Measurements from ENCODE around the gene PIK3AP1. TPM values are rescaled to one million over a fixed set of nuclear protein-coding genes. Genes with fewer than 3 reads are reported as not detected.

The PIK3AP1 gene
- total RNA-seq, 1 donor from 2014 or later = 4.5 TPM

DNA sequence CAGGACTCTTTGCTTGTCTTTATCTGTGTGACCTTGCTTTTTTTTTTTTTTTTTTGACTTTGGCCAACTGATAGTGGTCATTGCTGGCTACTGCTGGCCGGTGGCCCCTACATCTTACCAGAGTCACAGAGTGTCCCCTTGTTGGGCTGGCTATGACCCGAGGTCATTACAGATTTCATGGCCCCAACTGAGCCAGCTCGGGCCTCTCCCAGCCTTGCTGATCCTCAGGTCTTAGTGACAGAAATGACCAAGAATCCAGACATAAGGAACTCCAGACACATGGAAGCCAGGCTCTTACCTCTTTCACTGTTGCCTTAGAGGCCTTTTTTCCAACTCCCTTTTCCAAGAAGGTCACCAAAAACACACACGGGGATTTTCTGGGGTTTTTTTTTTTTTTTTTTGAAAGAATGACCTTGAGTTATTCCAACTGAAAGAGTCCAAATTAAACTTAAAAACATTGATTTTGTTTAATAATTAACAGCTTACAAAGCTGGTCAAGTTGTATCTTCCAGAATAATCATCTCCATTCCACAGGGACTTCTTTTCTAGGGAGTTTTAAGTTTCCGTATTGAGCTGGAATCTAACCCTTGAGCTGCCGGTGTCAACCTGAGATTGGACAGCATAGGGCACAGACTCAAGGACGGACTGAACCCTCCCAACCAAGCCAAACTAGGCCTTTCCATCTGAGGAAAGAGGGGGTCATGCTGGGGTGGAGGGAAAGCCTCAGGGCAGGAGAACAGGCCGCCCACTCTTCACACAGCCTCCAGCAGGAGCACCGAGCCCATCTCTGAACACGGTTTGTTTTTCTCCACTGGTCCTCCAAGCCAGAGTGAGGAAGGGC is 43.8 kb downstream of the PIK3AP1 start:
- no peak for FAIRE-seq
- no peak for DNase-seq (ENCODE audit: low spot score in 2 of 2)

DNA sequence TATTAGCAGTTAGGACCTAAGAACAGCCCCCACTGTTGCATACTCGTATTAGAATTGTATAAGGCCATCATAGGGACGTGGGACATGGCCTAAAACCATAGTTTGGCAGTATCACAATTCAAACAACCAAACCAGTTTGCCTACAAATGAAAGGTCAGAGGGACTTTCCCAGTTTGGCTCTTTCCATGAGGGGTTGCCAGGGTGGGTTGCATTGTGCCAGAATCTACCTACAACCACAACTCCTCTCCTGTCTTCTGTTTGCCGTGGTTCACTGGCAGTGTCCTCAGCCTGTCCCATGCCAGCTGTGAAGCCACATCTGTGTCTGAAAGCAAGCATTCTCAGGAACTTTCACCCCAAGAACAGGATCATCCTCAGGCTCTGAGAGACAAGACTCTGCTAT is 44.5 kb downstream of the PIK3AP1 start:
- FAIRE-seq (no peak), DNase-seq (ENCODE audit: low spot score in 2 of 2) (no peak)

DNA sequence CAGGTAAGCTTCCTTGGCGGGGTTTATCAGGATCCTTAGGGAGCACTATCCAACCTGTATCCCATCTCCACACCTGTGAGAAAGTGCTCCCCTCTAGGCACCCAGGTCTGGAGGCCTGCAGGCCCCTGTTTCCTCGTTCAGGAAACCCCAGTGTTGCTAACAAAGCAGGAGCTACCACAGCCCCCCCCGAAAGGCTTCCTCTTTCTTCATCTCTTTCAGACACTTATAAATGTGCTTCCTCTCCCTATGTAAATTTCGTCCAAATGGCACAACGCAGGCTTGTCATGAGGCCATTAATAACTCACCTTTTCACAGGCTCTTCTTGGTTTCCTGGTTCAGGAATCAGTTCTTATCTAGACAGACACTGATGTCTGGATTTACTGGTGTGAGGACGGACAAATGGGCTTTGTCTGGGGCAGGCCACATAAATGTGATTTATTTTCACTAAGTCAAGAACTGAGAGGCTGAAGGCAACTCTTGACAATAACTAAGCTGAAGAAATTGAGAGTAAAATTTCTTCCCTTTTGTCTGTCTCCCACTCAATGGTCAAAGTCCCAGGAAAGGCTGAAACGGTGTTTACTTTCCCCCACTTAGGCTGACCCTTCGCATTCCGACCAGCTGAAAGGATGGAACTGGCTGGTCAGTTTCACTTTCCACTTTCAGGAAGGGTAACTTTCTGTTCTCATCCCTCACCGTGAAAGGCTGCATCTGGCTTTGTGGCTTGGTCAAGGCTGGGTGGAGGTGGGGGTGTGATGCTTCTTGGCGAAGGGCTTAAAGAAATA is 46.8 kb downstream of the PIK3AP1 start:
- no peak for DNase-seq (ENCODE audit: low spot score in 2 of 2)
- FAIRE-seq = no peak

- FAIRE-seq (no peak), DNase-seq (ENCODE audit: low spot score in 2 of 2) (no peak)
Observed at GRCh38 chr10:96672481-96673175, 47.7 kb downstream of the PIK3AP1 start.

DNA sequence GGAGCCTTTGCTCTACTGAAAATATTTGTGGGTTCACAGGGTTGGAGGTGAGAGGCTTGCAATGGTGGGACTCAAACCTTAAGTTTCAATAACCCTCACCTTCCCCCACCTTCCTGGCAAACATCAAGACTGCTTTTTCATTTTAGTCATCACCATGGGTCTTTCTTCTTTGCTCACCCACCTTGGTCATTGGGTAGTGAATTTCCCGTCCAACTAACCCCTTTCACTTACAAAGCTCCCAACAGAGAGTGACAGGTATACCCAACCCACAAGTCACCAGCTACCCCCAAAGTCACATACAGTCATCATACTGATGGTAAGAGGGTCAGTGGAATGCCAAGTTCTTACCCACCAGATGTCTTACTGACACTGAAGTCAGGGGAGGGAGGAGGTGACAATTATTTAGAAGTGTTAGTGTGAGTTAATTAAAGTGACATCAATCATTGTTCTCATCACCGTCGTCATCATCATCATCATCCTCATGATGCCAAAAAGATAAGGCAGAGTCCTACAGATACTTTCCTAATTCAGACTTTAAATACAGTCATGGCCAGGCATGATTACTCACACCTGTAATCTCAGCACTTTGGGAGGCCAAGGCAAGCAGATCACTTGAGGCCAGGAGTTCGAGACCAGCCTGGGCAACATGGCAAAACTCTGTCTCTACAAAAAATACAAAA is 49.0 kb downstream of the PIK3AP1 start:
- DNase-seq (ENCODE audit: low spot score in 2 of 2) (no peak), FAIRE-seq (no peak)

DNA sequence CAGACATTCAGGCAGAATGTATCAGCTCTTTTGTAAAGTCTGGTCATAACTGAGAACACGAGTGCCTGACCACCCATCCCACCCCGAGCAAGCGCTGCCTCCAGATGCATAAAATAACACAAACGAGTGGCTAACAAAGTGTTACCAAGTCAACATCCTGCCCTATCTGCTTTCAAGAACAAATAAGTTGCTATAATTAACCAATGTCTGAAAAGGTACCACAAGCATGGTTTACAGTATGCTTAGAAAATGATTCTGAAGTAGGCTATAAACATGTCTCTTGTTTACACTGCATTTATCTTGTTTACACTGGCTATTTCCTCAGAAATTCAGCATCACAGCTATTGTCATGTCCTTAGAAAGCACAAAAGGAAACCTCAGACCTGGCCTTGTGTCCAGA is 49.5 kb downstream of the PIK3AP1 start:
- no peak for DNase-seq (ENCODE audit: low spot score in 2 of 2)
- FAIRE-seq = no peak

DNA sequence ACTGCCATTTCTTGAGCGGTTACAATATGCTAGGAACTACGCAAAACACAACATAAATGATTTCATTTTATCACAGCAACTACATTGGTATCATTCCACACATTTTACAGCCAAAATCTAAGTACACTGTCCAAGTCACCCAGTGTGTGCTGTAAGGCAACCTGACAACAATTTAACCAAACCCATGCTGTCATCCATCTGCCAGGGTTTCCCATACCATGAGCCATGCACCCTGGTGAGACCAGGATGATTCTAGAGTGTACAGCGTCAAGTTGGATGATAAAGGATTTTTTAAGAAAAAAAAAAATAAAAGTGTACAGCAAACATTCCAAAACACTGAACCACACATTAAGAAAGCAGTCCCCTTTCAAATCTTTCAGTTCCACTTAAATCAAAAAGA is 52.9 kb downstream of the PIK3AP1 start:
- DNase-seq (ENCODE audit: low spot score in 2 of 2) (no peak), FAIRE-seq (no peak)

DNA sequence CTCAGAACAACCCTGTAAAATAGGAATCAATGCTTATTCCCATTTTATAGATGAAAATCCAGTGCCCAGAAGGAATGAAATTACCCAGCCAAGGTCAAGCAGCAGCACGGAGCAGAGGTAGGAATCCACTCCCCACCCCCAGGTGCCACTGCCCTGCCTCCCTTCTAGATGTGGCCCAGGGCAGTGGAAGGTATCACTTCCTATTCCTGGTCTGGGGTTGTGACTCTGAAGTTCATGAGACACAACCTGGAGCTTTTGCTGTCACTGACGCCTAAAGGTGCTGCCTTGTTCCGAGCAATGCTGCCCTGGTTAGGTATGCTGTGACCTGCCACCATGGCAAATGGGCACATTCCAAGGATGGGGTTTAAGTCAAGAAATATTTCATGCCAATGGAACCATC is 53.6 kb downstream of the PIK3AP1 start:
- no peak for DNase-seq (ENCODE audit: low spot score in 2 of 2)
- no peak for FAIRE-seq

- FAIRE-seq (no peak), DNase-seq (ENCODE audit: low spot score in 2 of 2) (no peak)
Observed at GRCh38 chr10:96665306-96665705, 55.0 kb downstream of the PIK3AP1 start.

DNA sequence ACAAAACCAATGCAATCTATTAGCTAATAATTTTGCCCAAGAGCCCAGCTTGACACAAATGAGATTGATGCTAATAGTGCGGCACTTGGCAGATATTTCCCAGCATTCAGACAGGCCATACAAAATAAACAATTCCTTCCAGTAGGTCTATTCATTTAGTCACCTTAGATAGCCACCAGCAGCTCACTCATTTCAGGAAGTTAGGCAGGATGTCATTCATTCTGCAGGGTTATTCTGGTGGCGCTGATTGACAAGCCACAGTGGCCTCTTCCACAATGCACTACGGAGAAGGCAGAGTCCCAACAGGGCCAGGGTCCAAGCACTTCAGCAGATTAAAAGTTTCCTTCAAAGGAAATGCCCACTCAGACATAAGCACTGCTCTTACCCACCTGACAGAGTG is 55.8 kb downstream of the PIK3AP1 start:
- no peak for FAIRE-seq
- no peak for DNase-seq (ENCODE audit: low spot score in 2 of 2)

DNA sequence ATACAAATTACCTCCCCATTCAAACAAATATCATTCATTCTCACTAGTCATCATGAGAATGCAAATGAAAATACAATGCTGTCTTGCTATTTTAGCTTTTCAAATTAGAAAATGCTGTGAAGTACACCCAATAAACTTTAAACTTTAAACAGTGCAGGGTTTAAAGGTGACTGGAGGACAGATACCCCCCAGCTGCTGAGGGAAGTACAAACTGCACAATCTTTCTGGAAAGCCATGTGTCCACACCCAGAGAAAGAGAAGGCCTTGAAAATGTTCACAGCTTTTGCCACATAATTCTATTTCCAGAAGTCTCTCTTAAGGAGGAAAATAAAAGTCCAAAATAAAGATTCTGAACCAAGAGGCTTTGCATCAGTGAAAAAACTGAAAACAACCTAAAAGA is 56.5 kb downstream of the PIK3AP1 start:
- FAIRE-seq (no peak), DNase-seq (ENCODE audit: low spot score in 2 of 2) (no peak)

GRCh38 chr10:96661632-96662031 is 58.7 kb downstream of the PIK3AP1 start:
- DNase-seq (ENCODE audit: low spot score in 2 of 2) (no peak), FAIRE-seq (no peak)

GRCh38 chr10:96660297-96660696 is 60.0 kb downstream of the PIK3AP1 start:
- FAIRE-seq (no peak), DNase-seq (ENCODE audit: low spot score in 2 of 2) (no peak)

DNA sequence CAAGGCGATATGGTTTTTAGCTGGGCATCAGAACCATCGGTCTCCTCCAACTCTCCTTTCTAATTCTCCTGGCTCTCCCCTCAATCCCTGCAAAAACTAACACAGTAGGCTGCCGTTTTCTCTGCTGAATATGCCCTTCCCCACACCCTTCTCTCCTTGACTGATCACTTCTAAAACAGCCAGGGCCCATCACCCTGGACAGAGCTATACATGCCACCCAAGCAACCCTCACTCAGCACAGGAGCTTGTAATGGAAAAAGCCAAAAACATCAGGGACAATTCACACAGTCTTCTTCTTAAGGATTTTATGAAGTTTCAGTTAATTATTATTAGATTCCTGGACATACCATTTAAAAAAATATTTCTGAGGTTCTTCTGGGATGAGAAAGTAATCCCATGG is 61.5 kb downstream of the PIK3AP1 start:
- DNase-seq (ENCODE audit: low spot score in 2 of 2) (no peak), FAIRE-seq (no peak)

GRCh38 chr10:96657385-96657784 is 62.9 kb downstream of the PIK3AP1 start:
- FAIRE-seq = no peak
- no peak for DNase-seq (ENCODE audit: low spot score in 2 of 2)

DNA sequence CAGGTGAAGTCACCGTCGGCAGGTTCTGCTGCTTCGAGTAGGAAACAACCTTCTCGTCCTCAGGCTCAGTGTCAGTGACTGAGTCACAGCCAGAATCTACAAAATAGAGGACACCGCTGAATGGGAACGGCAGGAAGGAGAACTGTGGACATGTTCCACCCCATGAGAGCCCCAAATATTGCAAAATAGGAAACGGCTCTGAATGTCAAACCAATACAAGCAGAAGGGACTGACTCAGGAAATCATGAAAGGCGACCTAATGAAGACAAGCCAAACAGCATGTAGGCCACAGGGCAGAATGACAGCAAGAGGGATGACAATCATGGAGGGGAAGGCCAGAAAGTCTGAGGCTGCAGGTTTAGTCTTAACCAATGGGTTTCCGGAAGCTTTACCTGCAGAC is 63.5 kb downstream of the PIK3AP1 start:
- no peak for FAIRE-seq

DNA sequence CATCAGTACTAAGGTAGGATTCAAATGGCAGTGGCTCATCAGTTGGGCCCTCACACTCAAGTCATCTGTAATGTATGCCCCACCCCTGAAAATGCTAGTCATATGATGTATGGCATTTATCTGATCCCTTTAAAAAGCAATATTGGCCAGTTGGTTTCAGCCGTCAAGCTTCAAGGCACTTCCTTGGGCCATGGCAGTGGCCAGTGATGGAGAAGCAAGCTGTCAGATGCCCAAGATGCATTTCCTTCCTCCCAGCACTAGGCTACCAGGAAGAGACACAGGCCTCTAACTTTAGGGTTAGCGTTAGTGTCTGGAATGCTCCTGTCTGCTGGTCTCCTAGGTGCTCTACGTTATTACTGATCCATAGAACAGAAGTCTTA is 64.1 kb downstream of the PIK3AP1 start:
- FAIRE-seq (no peak), DNase-seq (ENCODE audit: low spot score in 2 of 2) (no peak)

More for the DNA sequence above, 63.5 kb downstream of the PIK3AP1 start:
- no peak for DNase-seq (ENCODE audit: low spot score in 2 of 2)

- no peak for DNase-seq (ENCODE audit: low spot score in 2 of 2)
- FAIRE-seq = no peak
Observed at GRCh38 chr10:96655461-96656197, 64.7 kb downstream of the PIK3AP1 start.

DNA sequence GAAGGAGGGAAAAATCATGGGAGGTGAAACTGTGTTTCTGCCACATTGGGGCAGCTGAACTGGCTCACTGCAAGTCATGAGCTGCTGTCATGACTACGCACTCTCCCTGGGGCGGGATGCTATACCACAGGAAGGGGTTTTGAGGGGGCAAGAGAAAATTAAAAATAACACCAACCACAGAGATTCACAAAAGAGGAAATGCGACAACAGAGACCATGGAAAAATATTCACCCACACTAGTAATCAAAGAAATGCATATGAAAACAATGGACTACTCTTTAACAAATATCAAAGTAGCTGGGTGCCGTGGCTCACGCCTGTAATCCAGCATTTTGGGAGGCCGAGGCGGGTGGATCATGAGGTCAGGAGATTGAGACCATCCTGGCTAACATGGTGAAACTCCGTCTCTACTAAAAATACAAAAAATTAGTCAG is 68.3 kb downstream of the PIK3AP1 start:
- no peak for DNase-seq (ENCODE audit: low spot score in 2 of 2)
- FAIRE-seq = no peak

GRCh38 chr10:96650958-96651357 is 69.4 kb downstream of the PIK3AP1 start:
- DNase-seq (ENCODE audit: low spot score in 2 of 2) (no peak), FAIRE-seq (no peak)
